ENCODE results near the gene RTEL1. TPM values are rescaled to one million over a fixed set of nuclear protein-coding genes. Genes with fewer than 3 reads are reported as not detected.

The RTEL1 gene
- total RNA-seq, 1 experiment from 2014 or later: 58.0 TPM

- H3K27ac ChIP-seq (ENCODE audit: low read depth, low read length): peak overlapping the region; percentile 91
- DNase-seq (ENCODE audit: low read depth, low spot score): peak; percentile 67
- H3K9me2 ChIP-seq (ENCODE audit: insufficient read depth): no peaks in the 10 kb centered on the region
- H2AFZ ChIP-seq (ENCODE audit: low read depth, low read length, poor library complexity, severe bottlenecking): no peak overlapping the region
- peak overlapping the region; percentile 37 to 41 for H3K4me3 ChIP-seq (replicated peaks in 1 of 2; ENCODE audit: low read depth in 1 of 2, low read length in 2 of 2)
- ChIA-PET POLR2A (interaction anchor here (1.1 to 3.1 kb wide), 8 partner anchors 9 to 259 kb away, joined by 3 to 12 read pairs (median 6); partner anchors contain the start of genes ARFRP1, RTEL1, TPD52L2 and ZGPAT), RAD21 (ENCODE audit: low non-redundant PET in 1 of 2, low total read pairs in 2 of 2, uncharacterized antibody in 2 of 2, unreplicated experiment in 2 of 2) (interaction anchor here (0.6 to 0.9 kb wide), 2 partner anchors 17 to 166 kb away, joined by 3 read pairs; no protein-coding TSS in a partner anchor), CTCF (interaction anchor here (1.4 to 1.6 kb wide), 2 partner anchors 9 to 161 kb away, joined by 3 to 6 read pairs; partner anchors contain the start of genes ARFRP1, PTK6 and ZGPAT)
- intact Hi-C loops (cut with micrococcal nuclease): loop anchor here (5.0 kb wide), 3 partner anchors 117 to 258 kb away; partner anchors contain the start of genes PTK6 and UCKL1
- peaks cover 10% of the 10 kb centered on the region; the same call in 1 of the 2 replicates for H3K79me2 ChIP-seq (ENCODE audit: insufficient read depth, low read length)
- no peaks in the 10 kb centered on the region for H3K9me3 ChIP-seq (ENCODE audit: control insufficient read depth in 1 of 2, insufficient read depth in 1 of 2, low read depth in 1 of 2, low read length in 2 of 2)
- H3K4me1 ChIP-seq (ENCODE audit: control insufficient read depth in 1 of 2, insufficient read depth in 2 of 2, low read length in 2 of 2): peaks cover 35 to 78% of the 10 kb centered on the region in 2 experiments
- peak; percentile 58 for ATAC-seq
- H4K20me1 ChIP-seq (ENCODE audit: insufficient read depth): no peaks in the 10 kb centered on the region
- peak overlapping the region; percentile 71 for H3K9ac ChIP-seq (ENCODE audit: low read length)
- no peaks in the 10 kb centered on the region for H3K27me3 ChIP-seq (ENCODE audit: insufficient read depth, low read length)
- BruUV-seq (replicated peaks): no TSS peak
- TF ChIP-seq SIN3A (IDR thresholded peaks at IDR 0.05; ENCODE audit: low read depth) (no peak), TCF7L2 (IDR thresholded peaks at IDR 0.05; ENCODE audit: borderline replicate concordance, extremely low read depth, insufficient read depth, insufficient read length) (peak; percentile 19), CBX3 (IDR thresholded peaks at IDR 0.05; ENCODE audit: low read depth) (no peak), MAX (IDR thresholded peaks at IDR 0.05) (no peak), YY1 (IDR thresholded peaks at IDR 0.05; ENCODE audit: extremely low read depth, insufficient replicate concordance, low read depth, low read length) (peak; percentile 24), ELF1 (IDR thresholded peaks at IDR 0.05; ENCODE audit: borderline replicate concordance, low read depth) (no peak), EZH2phosphoT487 (IDR thresholded peaks at IDR 0.05; ENCODE audit: borderline replicate concordance) (no peak), CEBPB (IDR thresholded peaks at IDR 0.05; ENCODE audit: low read depth) (no peak), SRF (IDR thresholded peaks at IDR 0.05; ENCODE audit: low read depth) (no peak), EZH2 (IDR thresholded peaks at IDR 0.05) (no peak), ZNF274 (IDR thresholded peaks at IDR 0.05; ENCODE audit: low read depth, low read length) (no peak), FOSL1 (IDR thresholded peaks at IDR 0.05; ENCODE audit: low read depth) (no peak), POLR2AphosphoS5 (IDR thresholded peaks at IDR 0.05; ENCODE audit: low read depth, low read length) (peak; percentile 57)
- TF ChIP-seq, protein P1, sequence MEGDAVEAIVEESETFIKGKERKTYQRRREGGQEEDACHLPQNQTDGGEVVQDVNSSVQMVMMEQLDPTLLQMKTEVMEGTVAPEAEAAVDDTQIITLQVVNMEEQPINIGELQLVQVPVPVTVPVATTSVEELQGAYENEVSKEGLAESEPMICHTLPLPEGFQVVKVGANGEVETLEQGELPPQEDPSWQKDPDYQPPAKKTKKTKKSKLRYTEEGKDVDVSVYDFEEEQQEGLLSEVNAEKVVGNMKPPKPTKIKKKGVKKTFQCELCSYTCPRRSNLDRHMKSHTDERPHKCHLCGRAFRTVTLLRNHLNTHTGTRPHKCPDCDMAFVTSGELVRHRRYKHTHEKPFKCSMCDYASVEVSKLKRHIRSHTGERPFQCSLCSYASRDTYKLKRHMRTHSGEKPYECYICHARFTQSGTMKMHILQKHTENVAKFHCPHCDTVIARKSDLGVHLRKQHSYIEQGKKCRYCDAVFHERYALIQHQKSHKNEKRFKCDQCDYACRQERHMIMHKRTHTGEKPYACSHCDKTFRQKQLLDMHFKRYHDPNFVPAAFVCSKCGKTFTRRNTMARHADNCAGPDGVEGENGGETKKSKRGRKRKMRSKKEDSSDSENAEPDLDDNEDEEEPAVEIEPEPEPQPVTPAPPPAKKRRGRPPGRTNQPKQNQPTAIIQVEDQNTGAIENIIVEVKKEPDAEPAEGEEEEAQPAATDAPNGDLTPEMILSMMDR (IDR thresholded peaks at IDR 0.05 in 2 of 3, conservative IDR thresholded peaks at IDR 0.05 in 1 of 3; ENCODE audit: borderline replicate concordance in 1 of 3, insufficient read depth in 1 of 3, low read depth in 2 of 3, low read length in 2 of 3): no peak
- TF ChIP-seq, protein P2, sequence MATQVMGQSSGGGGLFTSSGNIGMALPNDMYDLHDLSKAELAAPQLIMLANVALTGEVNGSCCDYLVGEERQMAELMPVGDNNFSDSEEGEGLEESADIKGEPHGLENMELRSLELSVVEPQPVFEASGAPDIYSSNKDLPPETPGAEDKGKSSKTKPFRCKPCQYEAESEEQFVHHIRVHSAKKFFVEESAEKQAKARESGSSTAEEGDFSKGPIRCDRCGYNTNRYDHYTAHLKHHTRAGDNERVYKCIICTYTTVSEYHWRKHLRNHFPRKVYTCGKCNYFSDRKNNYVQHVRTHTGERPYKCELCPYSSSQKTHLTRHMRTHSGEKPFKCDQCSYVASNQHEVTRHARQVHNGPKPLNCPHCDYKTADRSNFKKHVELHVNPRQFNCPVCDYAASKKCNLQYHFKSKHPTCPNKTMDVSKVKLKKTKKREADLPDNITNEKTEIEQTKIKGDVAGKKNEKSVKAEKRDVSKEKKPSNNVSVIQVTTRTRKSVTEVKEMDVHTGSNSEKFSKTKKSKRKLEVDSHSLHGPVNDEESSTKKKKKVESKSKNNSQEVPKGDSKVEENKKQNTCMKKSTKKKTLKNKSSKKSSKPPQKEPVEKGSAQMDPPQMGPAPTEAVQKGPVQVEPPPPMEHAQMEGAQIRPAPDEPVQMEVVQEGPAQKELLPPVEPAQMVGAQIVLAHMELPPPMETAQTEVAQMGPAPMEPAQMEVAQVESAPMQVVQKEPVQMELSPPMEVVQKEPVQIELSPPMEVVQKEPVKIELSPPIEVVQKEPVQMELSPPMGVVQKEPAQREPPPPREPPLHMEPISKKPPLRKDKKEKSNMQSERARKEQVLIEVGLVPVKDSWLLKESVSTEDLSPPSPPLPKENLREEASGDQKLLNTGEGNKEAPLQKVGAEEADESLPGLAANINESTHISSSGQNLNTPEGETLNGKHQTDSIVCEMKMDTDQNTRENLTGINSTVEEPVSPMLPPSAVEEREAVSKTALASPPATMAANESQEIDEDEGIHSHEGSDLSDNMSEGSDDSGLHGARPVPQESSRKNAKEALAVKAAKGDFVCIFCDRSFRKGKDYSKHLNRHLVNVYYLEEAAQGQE (IDR thresholded peaks at IDR 0.05; ENCODE audit: low read depth): no peak
- peak overlapping the region; percentile 78 for H3K4me2 ChIP-seq (ENCODE audit: low read length)
- peaks cover 0 to 8% of the 10 kb centered on the region in 2 experiments; a peak in 1 of 4 replicates for H3K36me3 ChIP-seq (ENCODE audit: control insufficient read depth in 1 of 2, insufficient read depth in 2 of 2, low read length in 2 of 2)
These were observed 40.8 kb downstream of the RTEL1 start for GRCh38 chr20:63698739-63699465.

Data from HCT116 (cell line).